Endothelial cell (in vitro differentiated cells): Measurements from ENCODE around the gene THY1. TPM values are rescaled to one million over a fixed set of nuclear protein-coding genes. Genes with fewer than 3 reads are reported as not detected.

Experiments used
- DNase-seq: peaks from one replicate; pipeline ENCODE4 v3.0.0; 2021; ENCODE audit warnings: low spot score
- H3K27ac Mint-ChIP-seq: one replicate; pipeline ENCODE4 v1.8.0; 2021; ENCODE audit warnings: mixed read lengths, inconsistent platforms; ENCODE audit not compliant: unreplicated experiment
- H3K27me3 Mint-ChIP-seq: one replicate; pipeline ENCODE4 v1.8.0; 2021; ENCODE audit warnings: mild to moderate bottlenecking, moderate library complexity, mixed read lengths, inconsistent platforms; ENCODE audit not compliant: unreplicated experiment
- H3K36me3 Mint-ChIP-seq: one replicate; pipeline ENCODE4 v1.8.0; 2021; ENCODE audit warnings: mild to moderate bottlenecking, low read depth, mixed read lengths, inconsistent platforms; ENCODE audit not compliant: unreplicated experiment
- H3K4me1 Mint-ChIP-seq: one replicate; pipeline ENCODE4 v1.8.0; 2021; ENCODE audit warnings: mild to moderate bottlenecking, mixed read lengths, inconsistent platforms; ENCODE audit not compliant: unreplicated experiment
- H3K4me3 Mint-ChIP-seq: one replicate; pipeline ENCODE4 v1.8.0; 2021; ENCODE audit warnings: mild to moderate bottlenecking, mixed read lengths, inconsistent platforms; ENCODE audit not compliant: unreplicated experiment
- H3K9me3 Mint-ChIP-seq: one replicate; pipeline ENCODE4 v1.8.0; 2021; ENCODE audit warnings: mixed read lengths, inconsistent platforms; ENCODE audit not compliant: unreplicated experiment
- CTCF ChIP-seq: fragments of 200-600 bp; sonication (generic); IDR thresholded peaks from one replicate; pipeline ENCODE4 v1.5.0; 2021; ENCODE audit warnings: antibody characterized with exemption; ENCODE audit not compliant: unreplicated experiment
- total RNA-seq: library from RNA; stranded (reverse); fragmentation: NEBNext Ultra II Directional; extraction: Animal tissue kit (Norgen Biotek cat#: 25700); gene quantifications from one replicate; pipeline ENCODE4 v1.2.1, GENCODE V29; 2021; ENCODE audit not compliant: unreplicated experiment

The THY1 gene
- total RNA-seq, 1 donor from 2014 or later: 526 TPM

DNA sequence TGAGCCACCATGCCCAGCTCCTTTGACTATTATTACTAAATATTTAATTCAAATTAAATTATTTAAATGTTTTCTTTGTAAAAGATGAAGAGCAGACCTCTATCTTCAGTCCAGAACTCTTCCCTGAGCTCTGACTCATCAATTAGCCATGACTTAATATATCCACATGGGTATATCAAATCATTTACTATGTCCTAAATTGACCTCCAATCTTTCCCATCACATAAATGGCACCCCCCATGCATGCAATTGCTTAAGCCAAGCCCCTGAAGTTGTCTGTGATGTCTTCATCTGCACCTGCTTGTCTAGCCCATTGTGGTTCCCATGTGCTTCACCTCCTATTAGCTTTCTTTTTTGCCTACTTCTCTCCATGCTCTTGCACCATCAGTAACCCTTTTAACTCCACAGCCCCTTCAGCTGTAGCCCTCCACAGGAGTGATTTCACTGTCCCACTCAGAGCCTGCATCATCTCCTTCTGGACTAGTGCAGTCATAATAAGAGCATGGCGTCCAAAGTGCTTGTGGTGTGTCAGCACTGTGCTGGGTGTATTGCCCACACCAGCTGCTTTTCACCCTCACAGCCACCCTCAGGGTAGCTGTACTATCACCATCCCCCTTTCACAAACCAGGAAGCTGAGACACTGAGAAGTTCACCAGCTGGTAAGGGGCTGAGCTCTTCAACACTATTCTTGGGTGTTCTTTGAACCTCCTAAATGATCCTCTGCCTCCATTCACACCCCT lies 11.8 kb upstream of the THY1 start:
- H3K36me3 Mint-ChIP-seq: no peaks in the 10 kb centered on the region
- no peak overlapping the region for H3K27ac Mint-ChIP-seq
- TF ChIP-seq CTCF: no peak
- peaks cover 28% of the 10 kb centered on the region for H3K4me1 Mint-ChIP-seq
- DNase-seq: no peak
- H3K27me3 Mint-ChIP-seq: peaks cover 2% of the 10 kb centered on the region
- H3K9me3 Mint-ChIP-seq: no peaks in the 10 kb centered on the region
- H3K4me3 Mint-ChIP-seq: peak overlapping the region; percentile 53

- Mint-ChIP-seq H3K4me3 (peak overlapping the region; percentile 50), H3K27me3 (peaks cover 2% of the 10 kb centered on the region), H3K27ac (no peak overlapping the region), H3K9me3 (no peaks in the 10 kb centered on the region), H3K4me1 (peaks cover 24% of the 10 kb centered on the region), H3K36me3 (no peaks in the 10 kb centered on the region)
- no peak for DNase-seq
- no peak for TF ChIP-seq CTCF
These were observed 10.4 kb upstream of the THY1 start for GRCh38 chr11:119433358-119433725.

DNA sequence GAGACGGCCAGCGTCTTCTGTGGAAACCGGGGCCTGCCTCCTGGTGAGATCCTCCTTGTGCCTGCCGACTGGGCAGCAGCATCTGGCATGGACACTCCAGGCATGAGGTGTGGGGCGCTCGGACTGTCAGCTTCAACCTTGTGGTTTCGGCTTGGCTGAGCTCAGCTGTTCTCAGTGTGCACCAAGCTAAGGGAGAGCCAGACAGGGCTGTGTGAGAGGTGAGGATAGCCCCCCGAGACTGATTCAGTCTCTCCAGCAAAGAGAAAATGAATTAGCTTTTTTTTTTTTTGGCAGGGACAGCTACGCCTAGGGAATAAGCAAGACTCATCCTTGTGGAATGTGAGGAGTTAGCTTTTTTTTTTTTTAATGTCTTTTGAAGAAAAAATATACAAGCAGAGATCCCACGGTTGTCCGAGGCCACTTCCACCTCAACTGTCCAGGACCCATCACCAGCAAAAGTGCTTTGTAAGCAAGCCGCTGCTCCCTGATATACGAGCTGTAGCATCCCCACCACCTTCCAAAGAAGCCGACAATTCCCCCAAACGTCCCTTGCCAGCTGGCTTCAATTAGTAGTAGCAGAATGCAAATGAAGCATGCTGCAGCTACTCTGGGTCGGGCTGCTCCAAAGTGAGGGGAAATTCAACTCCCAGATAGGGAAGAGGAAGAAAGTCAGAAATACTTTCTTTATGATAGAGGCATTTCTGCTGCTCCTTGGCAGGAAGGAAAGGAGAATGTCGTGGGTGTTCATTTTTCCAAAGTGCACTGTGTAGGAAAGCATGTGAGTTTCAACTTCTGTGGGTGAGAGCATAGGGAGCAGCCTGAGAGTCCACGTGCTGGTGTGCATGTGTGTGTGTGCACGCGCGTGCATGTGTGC lies 9.7 kb upstream of the THY1 start:
- Mint-ChIP-seq H3K4me3 (no peak overlapping the region), H3K4me1 (peaks cover 24% of the 10 kb centered on the region), H3K27ac (no peak overlapping the region), H3K36me3 (no peaks in the 10 kb centered on the region), H3K9me3 (no peaks in the 10 kb centered on the region), H3K27me3 (peaks cover 2% of the 10 kb centered on the region)
- no peak for TF ChIP-seq CTCF
- no peak for DNase-seq

GRCh38 chr11:119431523-119431922 lies 8.6 kb upstream of the THY1 start:
- Mint-ChIP-seq H3K4me1 (peaks cover 18% of the 10 kb centered on the region), H3K9me3 (no peaks in the 10 kb centered on the region), H3K27me3 (no peaks in the 10 kb centered on the region), H3K4me3 (no peak overlapping the region), H3K27ac (no peak overlapping the region), H3K36me3 (no peaks in the 10 kb centered on the region)
- no peak for TF ChIP-seq CTCF
- DNase-seq: no peak

DNA sequence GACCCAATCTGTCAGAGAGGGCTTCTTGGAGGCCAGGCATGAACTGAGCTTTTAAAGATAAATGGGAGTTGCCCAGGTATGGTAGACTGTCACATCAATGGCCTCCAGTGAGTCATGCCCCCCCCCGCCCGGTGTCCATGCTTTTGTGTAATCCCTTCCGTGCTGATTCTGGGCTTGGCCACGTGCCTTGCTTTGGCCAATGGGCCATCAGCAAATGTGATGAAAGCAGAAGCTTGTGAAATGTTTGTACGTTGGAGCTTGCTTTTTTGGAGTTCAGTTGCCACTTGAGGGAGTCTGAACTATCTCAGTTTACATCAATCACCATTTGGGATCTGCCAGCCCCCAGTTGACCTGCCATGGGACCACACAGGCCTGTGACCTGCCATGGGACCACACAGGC lies 4.3 kb upstream of the THY1 start:
- Mint-ChIP-seq H3K27me3 (no peaks in the 10 kb centered on the region), H3K4me1 (peaks cover 27% of the 10 kb centered on the region), H3K9me3 (no peaks in the 10 kb centered on the region), H3K27ac (no peak overlapping the region), H3K36me3 (no peaks in the 10 kb centered on the region), H3K4me3 (no peak overlapping the region)
- no peak for TF ChIP-seq CTCF
- DNase-seq: no peak
